HFF-Myc (cell line): Measurements from ENCODE around the gene CTR9.

Experiments used
- DNase-seq: peaks from one replicate; pipeline ENCODE4 v3.0.0-alpha.2; 2011; ENCODE audit warnings: low read depth; ENCODE audit errors: extremely low read depth
- H3K4me3 ChIP-seq: replicated peaks from 2 replicates; pipeline ENCODE4 v1.5.1; 2011; ENCODE audit warnings: low read depth, mild to moderate bottlenecking, control low read depth, low read length
- TF ChIP-seq, protein P1 (sequence below): IDR thresholded peaks from 2 replicates; pipeline ENCODE4 v1.5.1; 2012; ENCODE audit warnings: mild to moderate bottlenecking, low read depth, low read length, control low read depth; ENCODE audit errors: missing control alignments

CTR9 gene

GRCh38 chr11:10751581-10751940 is 515 bp downstream of the CTR9 start:
- no peak for DNase-seq
- H3K4me3 ChIP-seq, result peak overlapping the region; percentile 63
- TF ChIP-seq, protein P1, sequence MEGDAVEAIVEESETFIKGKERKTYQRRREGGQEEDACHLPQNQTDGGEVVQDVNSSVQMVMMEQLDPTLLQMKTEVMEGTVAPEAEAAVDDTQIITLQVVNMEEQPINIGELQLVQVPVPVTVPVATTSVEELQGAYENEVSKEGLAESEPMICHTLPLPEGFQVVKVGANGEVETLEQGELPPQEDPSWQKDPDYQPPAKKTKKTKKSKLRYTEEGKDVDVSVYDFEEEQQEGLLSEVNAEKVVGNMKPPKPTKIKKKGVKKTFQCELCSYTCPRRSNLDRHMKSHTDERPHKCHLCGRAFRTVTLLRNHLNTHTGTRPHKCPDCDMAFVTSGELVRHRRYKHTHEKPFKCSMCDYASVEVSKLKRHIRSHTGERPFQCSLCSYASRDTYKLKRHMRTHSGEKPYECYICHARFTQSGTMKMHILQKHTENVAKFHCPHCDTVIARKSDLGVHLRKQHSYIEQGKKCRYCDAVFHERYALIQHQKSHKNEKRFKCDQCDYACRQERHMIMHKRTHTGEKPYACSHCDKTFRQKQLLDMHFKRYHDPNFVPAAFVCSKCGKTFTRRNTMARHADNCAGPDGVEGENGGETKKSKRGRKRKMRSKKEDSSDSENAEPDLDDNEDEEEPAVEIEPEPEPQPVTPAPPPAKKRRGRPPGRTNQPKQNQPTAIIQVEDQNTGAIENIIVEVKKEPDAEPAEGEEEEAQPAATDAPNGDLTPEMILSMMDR, result no peak

GRCh38 chr11:10752061-10752460 is 1.0 kb downstream of the CTR9 start:
- H3K4me3 ChIP-seq, result peak overlapping the region; percentile 63
- TF ChIP-seq, protein P1, result no peak
- DNase-seq, result no peak

GRCh38 chr11:10752486-10752885 is 1.4 kb downstream of the CTR9 start:
- TF ChIP-seq, protein P1, result no peak
- no peak for DNase-seq
- peak overlapping the region; percentile 63 for H3K4me3 ChIP-seq

DNA sequence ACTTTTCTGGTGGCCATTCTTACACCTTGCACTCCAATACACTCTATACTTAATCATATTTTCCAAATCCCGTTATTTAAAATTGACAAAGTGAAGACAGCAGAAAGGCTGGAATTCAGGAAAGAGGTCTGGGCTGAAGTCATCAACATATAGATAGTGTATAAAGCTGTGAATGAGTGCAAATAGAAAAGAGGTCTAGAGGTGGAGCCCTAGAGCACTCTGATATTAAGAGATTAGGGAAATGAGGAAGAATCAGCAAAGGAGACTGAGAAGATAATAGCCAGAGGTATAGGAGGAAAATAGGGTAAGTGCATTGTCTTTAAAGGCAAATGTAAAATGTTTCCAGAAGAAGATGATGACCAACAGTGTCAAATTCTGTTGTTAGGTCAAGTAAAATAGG is 7.9 kb downstream of the CTR9 start:
- TF ChIP-seq, protein P1, result no peak
- no peak overlapping the region for H3K4me3 ChIP-seq
- DNase-seq, result no peak

GRCh38 chr11:10761085-10761698 is 10.1 kb downstream of the CTR9 start:
- H3K4me3 ChIP-seq, result no peak overlapping the region
- no peak for DNase-seq
- TF ChIP-seq, protein P1, result no peak

GRCh38 chr11:10762185-10762584 is 11.1 kb downstream of the CTR9 start:
- TF ChIP-seq, protein P1, result no peak
- no peak for DNase-seq
- no peak overlapping the region for H3K4me3 ChIP-seq

DNA sequence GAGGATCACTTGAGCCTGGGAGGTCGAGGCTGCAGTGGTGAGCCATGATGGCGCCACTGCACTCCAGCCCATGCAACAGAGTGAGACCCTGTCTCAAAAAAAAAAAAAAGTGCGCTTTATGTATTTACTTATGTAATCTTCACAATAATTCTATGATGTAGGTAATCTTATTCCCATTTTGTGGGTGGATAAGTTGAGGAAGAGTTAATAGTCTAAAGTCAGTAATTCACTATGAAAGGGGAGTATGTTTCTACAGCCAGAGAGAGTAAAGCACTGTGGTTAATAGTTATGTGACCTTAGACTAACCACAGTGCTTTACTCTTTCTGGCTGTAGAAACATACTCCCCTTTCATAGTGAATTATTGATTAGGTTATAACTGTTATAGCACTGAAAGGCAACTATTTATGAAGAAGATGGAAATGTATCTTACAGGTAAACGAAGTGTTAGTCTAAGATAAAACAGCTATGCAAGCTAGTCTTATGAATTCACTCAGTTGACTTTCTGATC is 11.9 kb downstream of the CTR9 start:
- TF ChIP-seq, protein P1, result no peak
- no peak for DNase-seq

More for the DNA sequence above, 11.9 kb downstream of the CTR9 start:
- no peak overlapping the region for H3K4me3 ChIP-seq
